GM21723 (cell line): ENCODE measurements around the gene EPHB1.

Experiments used
- ATAC-seq: cut with Tn5 transposase; IDR thresholded peaks from one replicate; pipeline ENCODE4 v1.9.1; 2021; ENCODE audit warnings: mild to moderate bottlenecking, moderate library complexity; ENCODE audit not compliant: unreplicated experiment

Gene EPHB1

GRCh38 chr3:135147657-135148056 lies 352.6 kb downstream of the EPHB1 start:
- ATAC-seq = no peak

- ATAC-seq = no peak
These were observed 353.4 kb downstream of the EPHB1 start for GRCh38 chr3:135148398-135149020.

- ATAC-seq = no peak
These were observed 354.9 kb downstream of the EPHB1 start for GRCh38 chr3:135149707-135150681.

- ATAC-seq = no peak
These were observed 359.1 kb downstream of the EPHB1 start for GRCh38 chr3:135154186-135154585.

- no peak for ATAC-seq
These were observed 360.2 kb downstream of the EPHB1 start for GRCh38 chr3:135155228-135155627.

- no peak for ATAC-seq
These were observed 360.7 kb downstream of the EPHB1 start for GRCh38 chr3:135155791-135156190.

GRCh38 chr3:135157045-135157740 lies 362.1 kb downstream of the EPHB1 start:
- ATAC-seq = no peak

- ATAC-seq = no peak
These were observed 363.5 kb downstream of the EPHB1 start for GRCh38 chr3:135158520-135158919.

- ATAC-seq = no peak
These were observed 364.7 kb downstream of the EPHB1 start for GRCh38 chr3:135159681-135160247.

GRCh38 chr3:135161425-135161824 lies 366.4 kb downstream of the EPHB1 start:
- no peak for ATAC-seq

GRCh38 chr3:135163701-135164100 lies 368.6 kb downstream of the EPHB1 start:
- ATAC-seq = no peak

- no peak for ATAC-seq
These were observed 370.2 kb downstream of the EPHB1 start for GRCh38 chr3:135165260-135165659.

- no peak for ATAC-seq
These were observed 371.3 kb downstream of the EPHB1 start for GRCh38 chr3:135166266-135166825.

GRCh38 chr3:135168822-135169221 lies 373.8 kb downstream of the EPHB1 start:
- ATAC-seq = no peak

GRCh38 chr3:135169651-135170050 lies 374.6 kb downstream of the EPHB1 start:
- ATAC-seq = no peak

GRCh38 chr3:135170732-135171131 lies 375.7 kb downstream of the EPHB1 start:
- ATAC-seq = no peak

GRCh38 chr3:135172191-135172869 lies 377.3 kb downstream of the EPHB1 start:
- no peak for ATAC-seq

GRCh38 chr3:135175728-135176277 lies 380.7 kb downstream of the EPHB1 start:
- ATAC-seq = no peak

GRCh38 chr3:135176881-135177280 lies 381.8 kb downstream of the EPHB1 start:
- no peak for ATAC-seq

GRCh38 chr3:135178566-135178965 lies 383.5 kb downstream of the EPHB1 start:
- ATAC-seq = no peak
